Peyer's patch (tissue), 4 donors: ENCODE data around the gene RD3L.

ENCODE experiments used
- CTCF ChIP-seq, 6 experiments: fragments of 450-650 bp in 4 of 6; fragments of 200-600 bp in 2 of 6; sonication (generic) in 1 of 6; IDR thresholded peaks; one replicate each; pipeline ENCODE4 v1.5.1; 2017 to 2019; ENCODE audit warnings: antibody characterized with exemption in 6 of 6, mild to moderate bottlenecking in 3 of 6, moderate library complexity in 1 of 6
- POLR2A ChIP-seq, 2 donors: fragments of 450-650 bp; IDR thresholded peaks; one replicate each; pipeline ENCODE4 v1.5.1; 2017; ENCODE audit warnings: antibody characterized with exemption in 2 of 2, mild to moderate bottlenecking in 2 of 2, moderate library complexity in 2 of 2

GRCh38 chr14:103898204-103898603 is 44.1 kb downstream of the RD3L start:
- TF ChIP-seq CTCF (IDR thresholded peaks at IDR 0.05), result no peak
- no peak for TF ChIP-seq POLR2A (IDR thresholded peaks at IDR 0.05)
